IMR-90 (cell line): ENCODE data around the gene ACAT2. TPM values are rescaled to one million over a fixed set of nuclear protein-coding genes. Genes with fewer than 3 reads are reported as not detected.

ENCODE experiments used
- ATAC-seq: fragments of 200-7000 bp; cut with Tn5 transposase; 2 replicates; pipeline ENCODE4 v1.9.1; 2020; ENCODE audit warnings: low read depth, mild to moderate bottlenecking, moderate library complexity
- BruUV-seq: library from RNA; stranded (reverse); fragments of 400-500 nt; replicated peaks from 2 replicates; lab custom pipeline; 2021; lab: Mats Ljungman, UMichigan
- CTCF ChIA-PET: fragments of 300-600 bp; formaldehyde crosslinking; extraction: SDS; loops from one replicate; lab custom pipeline; 2021; ENCODE audit warnings: antibody characterized with exemption; lab: Yijun Ruan, JAX
- POLR2A ChIA-PET: fragments of 300-600 bp; sonication (Branson Sonifier 250); formaldehyde crosslinking; loops from one replicate; lab custom pipeline; 2022; ENCODE audit warnings: antibody characterized with exemption; ENCODE audit not compliant: unreplicated experiment; lab: Charles Lee
- DNase-seq: peaks from one replicate; pipeline ENCODE4 v3.0.0; 2013
- H2AFZ ChIP-seq: replicated peaks from 2 replicates; pipeline ENCODE3; 2013; ENCODE audit warnings: low read length, mild to moderate bottlenecking; ENCODE audit not compliant: poor library complexity
- H2AK5ac ChIP-seq: 2 replicates; pipeline ENCODE4 v1.6.1; 2013; ENCODE audit warnings: low read depth, low read length, inconsistent platforms
- H2AK9ac ChIP-seq: replicated peaks from 2 replicates; pipeline ENCODE3; 2013; ENCODE audit warnings: mild to moderate bottlenecking, low read depth, low read length, moderate library complexity; ENCODE audit not compliant: poor library complexity
- H2BK120ac ChIP-seq: 2 replicates; pipeline ENCODE4 v1.6.1; 2013; ENCODE audit warnings: low read depth, low read length, inconsistent platforms
- H2BK15ac ChIP-seq: 3 replicates; pipeline ENCODE4 v1.6.1; 2013; ENCODE audit warnings: low read depth, low read length, inconsistent platforms
- H2BK20ac ChIP-seq: 2 replicates; pipeline ENCODE4 v1.6.1; 2013; ENCODE audit warnings: low read depth, mild to moderate bottlenecking, inconsistent platforms, low read length, moderate library complexity
- H2BK5ac ChIP-seq: 2 replicates; pipeline ENCODE4 v1.6.1; 2013; ENCODE audit warnings: mild to moderate bottlenecking, low read depth, low read length, inconsistent platforms; ENCODE audit not compliant: poor library complexity, severe bottlenecking
- H3K14ac ChIP-seq: replicated peaks from 2 replicates; pipeline ENCODE4 v1.6.1; 2013; ENCODE audit warnings: low read depth, low read length, inconsistent platforms
- H3K18ac ChIP-seq: 2 replicates; pipeline ENCODE4 v1.6.1; 2013; ENCODE audit warnings: low read depth, low read length, control low read depth
- H3K23ac ChIP-seq: 2 replicates; pipeline ENCODE4 v1.6.1; 2013; ENCODE audit warnings: low read depth, low read length, inconsistent platforms
- H3K27ac ChIP-seq: 2 replicates; pipeline ENCODE4 v1.5.1; 2013; ENCODE audit warnings: mild to moderate bottlenecking, control low read depth, low read length; ENCODE audit not compliant: insufficient read depth
- H3K27me3 ChIP-seq: 2 replicates; pipeline ENCODE4 v1.6.1; 2013; ENCODE audit warnings: low read length; ENCODE audit not compliant: control insufficient read depth, insufficient read depth
- H3K36me3 ChIP-seq: 2 replicates; pipeline ENCODE4 v1.6.1; 2013; ENCODE audit warnings: low read length, mixed read lengths; ENCODE audit not compliant: control insufficient read depth, insufficient read depth
- H3K4ac ChIP-seq: 2 replicates; pipeline ENCODE4 v1.6.1; 2013; ENCODE audit warnings: low read depth, low read length, inconsistent platforms
- H3K4me1 ChIP-seq: 2 replicates; pipeline ENCODE4 v1.6.1; 2013; ENCODE audit warnings: low read length, mixed read lengths; ENCODE audit not compliant: control insufficient read depth, insufficient read depth
- H3K4me2 ChIP-seq: 2 replicates; pipeline ENCODE4 v1.6.1; 2013; ENCODE audit warnings: low read depth, mild to moderate bottlenecking, control low read depth, low read length, moderate library complexity
- H3K4me3 ChIP-seq: 2 replicates; pipeline ENCODE4 v1.5.1; 2013; ENCODE audit warnings: low read depth, mild to moderate bottlenecking, control low read depth, low read length, moderate library complexity; ENCODE audit not compliant: insufficient read depth
- H3K56ac ChIP-seq: 2 replicates; pipeline ENCODE4 v1.6.1; 2013; ENCODE audit warnings: low read length, inconsistent platforms; ENCODE audit not compliant: insufficient read depth; ENCODE audit errors: extremely low read depth
- H3K79me1 ChIP-seq, 2 experiments: 2 replicates each; pipeline ENCODE4 v1.6.1; 2013; ENCODE audit warnings: low read length in 2 of 2, inconsistent platforms in 1 of 2, low read depth in 1 of 2
- H3K9ac ChIP-seq: 2 replicates; pipeline ENCODE4 v1.6.1; 2013; ENCODE audit warnings: low read depth, low read length, control low read depth
- H3K9me1 ChIP-seq: 2 replicates; pipeline ENCODE4 v1.6.1; 2013; ENCODE audit warnings: low read length, inconsistent platforms; ENCODE audit not compliant: insufficient read depth
- H3K9me3 ChIP-seq: 2 replicates; pipeline ENCODE4 v1.6.1; 2013; ENCODE audit warnings: low read length; ENCODE audit not compliant: control insufficient read depth, insufficient read depth
- H4K20me1 ChIP-seq: 2 replicates; pipeline ENCODE4 v1.6.1; 2013; ENCODE audit warnings: low read length, inconsistent platforms; ENCODE audit not compliant: insufficient read depth
- H4K5ac ChIP-seq: 2 replicates; pipeline ENCODE4 v1.6.1; 2013; ENCODE audit warnings: mild to moderate bottlenecking, low read depth, low read length, control low read depth
- H4K8ac ChIP-seq, 2 experiments: 2 replicates each; pipeline ENCODE4 v1.6.1; 2013; ENCODE audit warnings: low read depth in 2 of 2, low read length in 2 of 2, control low read depth in 1 of 2, inconsistent platforms in 1 of 2
- H4K91ac ChIP-seq: 2 replicates; pipeline ENCODE4 v1.6.1; 2013; ENCODE audit warnings: low read depth, low read length, inconsistent platforms; ENCODE audit not compliant: insufficient read depth
- FOS ChIP-seq: fragments of 150-350 bp; IDR thresholded peaks from 2 replicates; pipeline ENCODE4 v1.6.1; 2016; ENCODE audit warnings: low read depth, low read length
- WGBS, 2 experiments: methylation state at CpG; one replicate each; pipeline versions ENCODE4 v1.1.5 to v1.1.7; 2013; ENCODE audit warnings: missing lambda C conversion rate in 2 of 2; ENCODE audit not compliant: insufficient read length in 1 of 2; ENCODE audit errors: extremely low coverage in 2 of 2; 5-methylcytosine and 5-hydroxymethylcytosine counted together
- dilution Hi-C: fragments of 300-500 bp; cut with HindIII; formaldehyde crosslinking; loops from one replicate; pipeline ENCODE4 v1.14.3; 2018; ENCODE audit warnings: low sequenced_read_pairs; ENCODE audit not compliant: unreplicated experiment
- in situ Hi-C: fragments of 300-500 bp; cut with MboI; formaldehyde crosslinking; loops from 3 replicates; pipeline ENCODE4 v1.14.3; 2019; ENCODE audit warnings: low sequenced_read_pairs, inconsistent platforms, mixed read lengths
- intact Hi-C: fragments of 100-400 bp; cut with micrococcal nuclease; formaldehyde crosslinking; loops from 2 replicates; pipeline ENCODE4 v1.10.0; 2022
- polyA plus RNA-seq, 3 experiments: library from polyadenylated mRNA; depleted of rRNA; stranded (reverse); fragments of >200 nt; gene quantifications; 2 replicates each; pipeline ENCODE4 v1.2.3, GENCODE V29; 2012; ENCODE audit warnings: low replicate concordance in 1 of 3
- total RNA-seq: library from RNA; depleted of rRNA; stranded (reverse); fragments of >200 nt; gene quantifications from 2 replicates; pipeline ENCODE4 v1.2.3, GENCODE V29; 2012

The ACAT2 gene
- total and polyA plus RNA-seq, 2 of the 4 experiments (the other 2 are of a cell fraction) = 30.5 to 45.2 TPM

GRCh38 chr6:159745081-159745480 lies 16.8 kb upstream of the ACAT2 start:
- Histone ChIP-seq H3K4me3 (no peak overlapping the region), H4K20me1 (peaks cover 3% of the 10 kb centered on the region; the same call in 1 of the 2 replicates), H3K27ac (no peak overlapping the region), H2AFZ (no peak overlapping the region), H3K4ac (no peak overlapping the region), H3K4me1 (no peaks in the 10 kb centered on the region), H3K56ac (no peak overlapping the region), H3K36me3 (peaks cover 56% of the 10 kb centered on the region), H4K8ac (no peak overlapping the region), H3K9me3 (no peaks in the 10 kb centered on the region), H2AK9ac (no peak overlapping the region), H2BK5ac (no peak overlapping the region), H4K5ac (no peak overlapping the region), H3K27me3 (no peaks in the 10 kb centered on the region), H3K18ac (no peak overlapping the region), H3K4me2 (no peak overlapping the region), H3K79me1 (peaks cover 26 to 28% of the 10 kb centered on the region in 2 experiments), H3K23ac (no peak overlapping the region), H2AK5ac (no peak overlapping the region), H2BK120ac (no peak overlapping the region), H3K9me1 (no peaks in the 10 kb centered on the region), H2BK15ac (no peak overlapping the region), H4K91ac (no peak overlapping the region), H3K14ac (no peak overlapping the region), H2BK20ac (no peak overlapping the region), H3K9ac (no peak overlapping the region)
- no TSS peak for BruUV-seq
- POLR2A ChIA-PET = no interaction called here
- ATAC-seq (no peak), DNase-seq (no peak)
- WGBS, 2 experiments = 100% methylated on average over 1 of the region's 7 CpGs; no CpG with 5 or more reads in 1 of the 2 experiments
- intact Hi-C loops = no loop called here
- in situ Hi-C loops = no loop called here
- TF ChIP-seq FOS = no peak
- dilution Hi-C loops = no loop called here
- CTCF ChIA-PET = no interaction called here
